Endothelial cell (in vitro differentiated cells): Measurements from ENCODE around the gene KYAT1. TPM values are rescaled to one million over a fixed set of nuclear protein-coding genes. Genes with fewer than 3 reads are reported as not detected.

Experiments
- DNase-seq: peaks from one replicate; pipeline ENCODE4 v3.0.0; 2021; ENCODE audit warnings: low spot score
- H3K27ac Mint-ChIP-seq: one replicate; pipeline ENCODE4 v1.8.0; 2021; ENCODE audit warnings: mixed read lengths, inconsistent platforms; ENCODE audit not compliant: unreplicated experiment
- H3K27me3 Mint-ChIP-seq: one replicate; pipeline ENCODE4 v1.8.0; 2021; ENCODE audit warnings: mild to moderate bottlenecking, moderate library complexity, mixed read lengths, inconsistent platforms; ENCODE audit not compliant: unreplicated experiment
- H3K36me3 Mint-ChIP-seq: one replicate; pipeline ENCODE4 v1.8.0; 2021; ENCODE audit warnings: mild to moderate bottlenecking, low read depth, mixed read lengths, inconsistent platforms; ENCODE audit not compliant: unreplicated experiment
- H3K4me1 Mint-ChIP-seq: one replicate; pipeline ENCODE4 v1.8.0; 2021; ENCODE audit warnings: mild to moderate bottlenecking, mixed read lengths, inconsistent platforms; ENCODE audit not compliant: unreplicated experiment
- H3K4me3 Mint-ChIP-seq: one replicate; pipeline ENCODE4 v1.8.0; 2021; ENCODE audit warnings: mild to moderate bottlenecking, mixed read lengths, inconsistent platforms; ENCODE audit not compliant: unreplicated experiment
- H3K9me3 Mint-ChIP-seq: one replicate; pipeline ENCODE4 v1.8.0; 2021; ENCODE audit warnings: mixed read lengths, inconsistent platforms; ENCODE audit not compliant: unreplicated experiment
- CTCF ChIP-seq: fragments of 200-600 bp; sonication (generic); IDR thresholded peaks from one replicate; pipeline ENCODE4 v1.5.0; 2021; ENCODE audit warnings: antibody characterized with exemption; ENCODE audit not compliant: unreplicated experiment
- total RNA-seq: library from RNA; stranded (reverse); fragmentation: NEBNext Ultra II Directional; extraction: Animal tissue kit (Norgen Biotek cat#: 25700); gene quantifications from one replicate; pipeline ENCODE4 v1.2.1, GENCODE V29; 2021; ENCODE audit not compliant: unreplicated experiment

The KYAT1 gene
- total RNA-seq, 1 donor from 2014 or later: 3.3 TPM

- Mint-ChIP-seq H3K36me3 (peaks cover 3% of the 10 kb centered on the region), H3K9me3 (no peaks in the 10 kb centered on the region), H3K27me3 (peaks cover 4% of the 10 kb centered on the region), H3K27ac (no peak overlapping the region), H3K4me3 (no peak overlapping the region), H3K4me1 (peaks cover 4% of the 10 kb centered on the region)
- DNase-seq: no peak
- no peak for TF ChIP-seq CTCF
These were observed 17.3 kb upstream of the KYAT1 start for GRCh38 chr9:128898845-128899565.

GRCh38 chr9:128898382-128898781 lies 16.6 kb upstream of the KYAT1 start:
- Mint-ChIP-seq H3K27me3 (peaks cover 4% of the 10 kb centered on the region), H3K9me3 (no peaks in the 10 kb centered on the region), H3K36me3 (peaks cover 7% of the 10 kb centered on the region), H3K4me3 (no peak overlapping the region), H3K27ac (no peak overlapping the region), H3K4me1 (peaks cover 4% of the 10 kb centered on the region)
- TF ChIP-seq CTCF: no peak
- DNase-seq: no peak

GRCh38 chr9:128895556-128895955 lies 13.8 kb upstream of the KYAT1 start:
- TF ChIP-seq CTCF: no peak
- H3K27me3 Mint-ChIP-seq: peaks cover 3% of the 10 kb centered on the region
- H3K4me1 Mint-ChIP-seq: peaks cover 4% of the 10 kb centered on the region
- H3K4me3 Mint-ChIP-seq: no peak overlapping the region
- H3K36me3 Mint-ChIP-seq: peaks cover 8% of the 10 kb centered on the region
- no peak for DNase-seq
- H3K27ac Mint-ChIP-seq: no peak overlapping the region
- H3K9me3 Mint-ChIP-seq: no peaks in the 10 kb centered on the region

GRCh38 chr9:128894764-128895163 lies 13.0 kb upstream of the KYAT1 start:
- DNase-seq: no peak
- TF ChIP-seq CTCF: no peak
- H3K27ac Mint-ChIP-seq: no peak overlapping the region
- peaks cover 8% of the 10 kb centered on the region for H3K36me3 Mint-ChIP-seq
- peaks cover 4% of the 10 kb centered on the region for H3K4me1 Mint-ChIP-seq
- no peak overlapping the region for H3K4me3 Mint-ChIP-seq
- H3K27me3 Mint-ChIP-seq: peaks cover 5% of the 10 kb centered on the region
- no peaks in the 10 kb centered on the region for H3K9me3 Mint-ChIP-seq

GRCh38 chr9:128893354-128893753 lies 11.6 kb upstream of the KYAT1 start:
- H3K4me1 Mint-ChIP-seq: peaks cover 5% of the 10 kb centered on the region
- H3K27ac Mint-ChIP-seq: no peak overlapping the region

More at GRCh38 chr9:128893354-128893753, 11.6 kb upstream of the KYAT1 start:
- TF ChIP-seq CTCF: no peak
- Mint-ChIP-seq H3K4me3 (no peak overlapping the region), H3K27me3 (peaks cover 7% of the 10 kb centered on the region), H3K9me3 (no peaks in the 10 kb centered on the region), H3K36me3 (peaks cover 8% of the 10 kb centered on the region)
- DNase-seq: no peak
